ENCODE data around the gene HHAT. TPM values are rescaled to one million over a fixed set of nuclear protein-coding genes. Genes with fewer than 3 reads are reported as not detected.
"Not testable (repeated sequence)": the region's sequence is repeated elsewhere in the genome, so short reads cannot be mapped to it uniquely, and the experiment has no call there.

Gene HHAT
- total RNA-seq, 2 donors from 2014 or later = 0.58 to 1.3 TPM

- no peak for ATAC-seq (replicated peaks)
- Mint-ChIP-seq H3K36me3 (ENCODE audit: low read depth) (no peaks in the 10 kb centered on the region), H3K9me3 (no peaks in the 10 kb centered on the region), H3K4me3 (no peak overlapping the region), H3K4me1 (no peaks in the 10 kb centered on the region), H3K27ac (no peak overlapping the region), H3K27me3 (no peaks in the 10 kb centered on the region)
These were observed 321.7 kb downstream of the HHAT start for GRCh38 chr1:210650403-210650802.

GRCh38 chr1:210652329-210652954 lies 323.7 kb downstream of the HHAT start:
- Mint-ChIP-seq H3K4me1 (no peaks in the 10 kb centered on the region), H3K36me3 (ENCODE audit: low read depth) (no peaks in the 10 kb centered on the region), H3K9me3 (no peaks in the 10 kb centered on the region), H3K27me3 (no peaks in the 10 kb centered on the region), H3K4me3 (no peak overlapping the region), H3K27ac (no peak overlapping the region)
- no peak for ATAC-seq (replicated peaks)

- peak; percentile 34 for ATAC-seq (replicated peaks)
- H3K27ac Mint-ChIP-seq = no peak overlapping the region
These were observed 325.1 kb downstream of the HHAT start for GRCh38 chr1:210653771-210654170.

GRCh38 chr1:210654176-210654981 lies 325.7 kb downstream of the HHAT start:
- Mint-ChIP-seq H3K4me3 (no peak overlapping the region), H3K9me3 (peaks cover 4% of the 10 kb centered on the region), H3K27me3 (no peaks in the 10 kb centered on the region), H3K4me1 (no peaks in the 10 kb centered on the region), H3K36me3 (ENCODE audit: low read depth) (no peaks in the 10 kb centered on the region), H3K27ac (no peak overlapping the region)
- ATAC-seq (replicated peaks) = peak; percentile 65

More at GRCh38 chr1:210653771-210654170, 325.1 kb downstream of the HHAT start:
- peaks cover 4% of the 10 kb centered on the region for H3K9me3 Mint-ChIP-seq
- no peaks in the 10 kb centered on the region for H3K36me3 Mint-ChIP-seq (ENCODE audit: low read depth)
- H3K4me1 Mint-ChIP-seq = no peaks in the 10 kb centered on the region
- H3K4me3 Mint-ChIP-seq = no peak overlapping the region
- no peaks in the 10 kb centered on the region for H3K27me3 Mint-ChIP-seq

DNA sequence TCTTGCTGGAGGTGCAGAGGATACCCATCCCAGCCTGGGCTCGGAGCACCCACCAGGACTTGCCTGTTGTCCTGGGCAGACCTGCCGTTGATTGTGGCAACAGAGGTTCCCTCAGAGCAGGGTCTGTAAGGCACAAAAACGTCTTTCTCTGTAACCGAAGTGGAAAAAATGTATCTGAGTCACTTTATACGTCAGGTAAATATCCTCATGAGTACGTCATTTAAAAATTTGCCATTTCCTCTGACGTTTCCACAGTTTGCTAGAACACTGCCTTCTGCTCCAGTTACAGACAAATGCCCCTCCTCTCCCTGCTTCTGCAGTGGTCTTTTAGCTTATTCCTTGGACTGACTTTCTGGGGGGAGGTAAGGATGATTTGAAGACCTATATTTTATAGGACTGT lies 326.8 kb downstream of the HHAT start:
- Mint-ChIP-seq H3K27me3 (no peaks in the 10 kb centered on the region), H3K36me3 (ENCODE audit: low read depth) (no peaks in the 10 kb centered on the region), H3K27ac (no peak overlapping the region), H3K9me3 (peaks cover 7% of the 10 kb centered on the region), H3K4me1 (no peaks in the 10 kb centered on the region), H3K4me3 (no peak overlapping the region)
- no peak for ATAC-seq (replicated peaks)

GRCh38 chr1:210657806-210658205 lies 329.1 kb downstream of the HHAT start:
- Mint-ChIP-seq H3K9me3 (peaks cover 7% of the 10 kb centered on the region), H3K36me3 (ENCODE audit: low read depth) (no peaks in the 10 kb centered on the region), H3K4me3 (no peak overlapping the region), H3K27me3 (no peaks in the 10 kb centered on the region), H3K27ac (no peak overlapping the region), H3K4me1 (no peaks in the 10 kb centered on the region)
- no peak for ATAC-seq (replicated peaks)

DNA sequence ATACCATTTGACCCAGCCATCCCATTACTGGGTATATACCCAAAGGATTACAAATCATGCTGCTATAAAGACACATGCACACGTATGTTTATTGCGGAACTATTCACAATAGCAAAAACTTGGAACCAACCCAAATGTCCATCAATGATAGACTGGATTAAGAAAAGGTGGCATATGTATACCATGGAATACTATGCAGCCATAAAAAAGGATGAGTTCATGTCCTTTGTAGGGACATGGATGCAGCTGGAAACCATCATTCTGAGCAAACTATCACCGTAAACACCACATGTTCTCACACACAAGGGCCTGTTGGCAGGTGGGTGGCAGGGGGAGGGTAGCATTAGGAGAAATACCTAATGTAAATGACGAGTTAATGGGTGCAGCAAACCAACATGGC lies 332.8 kb downstream of the HHAT start:
- H3K27me3 Mint-ChIP-seq; H3K36me3 Mint-ChIP-seq (ENCODE audit: low read depth); H3K27ac Mint-ChIP-seq; H3K4me3 Mint-ChIP-seq; H3K9me3 Mint-ChIP-seq; ATAC-seq (replicated peaks); H3K4me1 Mint-ChIP-seq: not testable (repeated sequence)

GRCh38 chr1:210662291-210663050 lies 333.8 kb downstream of the HHAT start:
- Mint-ChIP-seq H3K4me1 (peaks cover 5% of the 10 kb centered on the region), H3K27me3 (no peaks in the 10 kb centered on the region), H3K4me3 (no peak overlapping the region), H3K27ac (no peak overlapping the region), H3K36me3 (ENCODE audit: low read depth) (no peaks in the 10 kb centered on the region), H3K9me3 (peaks cover 10% of the 10 kb centered on the region)
- ATAC-seq (replicated peaks) = no peak

GRCh38 chr1:210663730-210664573 lies 335.2 kb downstream of the HHAT start:
- H3K36me3 Mint-ChIP-seq (ENCODE audit: low read depth) = no peaks in the 10 kb centered on the region

DNA sequence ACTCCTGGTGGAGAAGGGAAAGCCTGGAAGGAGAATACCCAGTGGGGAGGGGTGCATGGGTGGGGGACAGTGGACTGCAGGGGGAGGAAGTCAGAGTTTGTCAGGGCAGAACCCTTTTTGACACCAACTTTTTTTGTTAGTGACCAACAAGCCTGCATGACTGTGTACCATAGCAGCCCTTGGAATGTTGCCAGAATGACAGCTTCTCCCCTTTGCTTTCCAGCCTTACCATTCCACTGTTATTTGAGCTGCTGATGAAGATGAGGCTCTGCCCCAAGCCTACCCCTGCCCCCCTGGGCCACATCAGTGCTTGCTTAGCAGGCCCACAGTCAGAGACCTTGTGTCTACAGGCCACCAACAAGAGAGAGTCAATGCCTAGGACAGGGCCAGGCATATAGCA lies 341.2 kb downstream of the HHAT start:
- no peaks in the 10 kb centered on the region for H3K36me3 Mint-ChIP-seq (ENCODE audit: low read depth)
- no peaks in the 10 kb centered on the region for H3K4me1 Mint-ChIP-seq
- H3K9me3 Mint-ChIP-seq = peaks cover 3% of the 10 kb centered on the region
- no peaks in the 10 kb centered on the region for H3K27me3 Mint-ChIP-seq
- no peak overlapping the region for H3K27ac Mint-ChIP-seq
- no peak overlapping the region for H3K4me3 Mint-ChIP-seq
- no peak for ATAC-seq (replicated peaks)

More at GRCh38 chr1:210663730-210664573, 335.2 kb downstream of the HHAT start:
- H3K4me1 Mint-ChIP-seq = peaks cover 5% of the 10 kb centered on the region
- peaks cover 6% of the 10 kb centered on the region for H3K9me3 Mint-ChIP-seq
- H3K27ac Mint-ChIP-seq = no peak overlapping the region
- no peaks in the 10 kb centered on the region for H3K27me3 Mint-ChIP-seq
- ATAC-seq (replicated peaks) = no peak
- H3K4me3 Mint-ChIP-seq = no peak overlapping the region

DNA sequence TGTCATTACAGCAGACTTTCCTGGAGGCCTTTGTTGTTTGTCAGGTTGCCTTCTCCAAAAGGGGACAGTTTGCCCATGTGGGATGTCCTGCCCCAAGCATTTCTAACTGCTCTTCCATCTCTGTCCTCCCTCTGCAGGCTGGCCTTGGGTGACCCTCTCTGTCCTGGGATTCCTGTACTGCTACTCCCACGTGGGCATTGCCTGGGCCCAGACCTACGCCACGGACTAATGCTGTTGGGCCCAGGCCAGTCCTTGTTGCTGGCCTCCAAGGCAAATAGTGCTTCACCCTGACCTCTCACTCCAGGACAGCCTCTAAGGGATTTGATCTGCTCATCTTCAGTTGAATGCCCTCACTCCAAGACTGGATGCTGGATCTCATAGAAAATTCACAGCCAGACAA lies 345.4 kb downstream of the HHAT start:
- ATAC-seq (replicated peaks) = no peak
- no peaks in the 10 kb centered on the region for H3K9me3 Mint-ChIP-seq
- no peaks in the 10 kb centered on the region for H3K36me3 Mint-ChIP-seq (ENCODE audit: low read depth)
- no peaks in the 10 kb centered on the region for H3K4me1 Mint-ChIP-seq
- no peak overlapping the region for H3K27ac Mint-ChIP-seq
- H3K27me3 Mint-ChIP-seq = no peaks in the 10 kb centered on the region
- H3K4me3 Mint-ChIP-seq = no peak overlapping the region

DNA sequence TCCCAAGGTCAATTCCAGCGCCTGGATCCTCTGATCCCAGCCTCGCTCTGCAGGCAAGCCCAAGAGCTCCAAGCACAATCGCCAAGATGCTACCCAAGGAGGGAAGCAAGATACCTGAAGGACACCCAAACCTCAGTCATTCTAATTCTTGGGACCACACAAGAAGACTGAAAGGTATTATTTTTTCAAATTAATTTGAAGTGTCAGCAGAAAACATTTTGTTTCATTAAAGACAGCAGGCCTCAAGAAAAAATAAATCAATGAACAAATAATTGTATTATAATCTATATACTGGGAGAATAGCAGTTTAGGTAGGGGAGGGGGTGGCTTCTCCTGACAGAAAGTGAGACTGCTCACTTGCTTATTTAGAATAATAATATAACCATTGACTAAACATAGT lies 347.8 kb downstream of the HHAT start:
- H3K27me3 Mint-ChIP-seq = no peaks in the 10 kb centered on the region
- no peak for ATAC-seq (replicated peaks)
- no peaks in the 10 kb centered on the region for H3K36me3 Mint-ChIP-seq (ENCODE audit: low read depth)
- H3K4me1 Mint-ChIP-seq = no peaks in the 10 kb centered on the region
- H3K4me3 Mint-ChIP-seq = no peak overlapping the region
- H3K9me3 Mint-ChIP-seq = no peaks in the 10 kb centered on the region
- no peak overlapping the region for H3K27ac Mint-ChIP-seq

- no peaks in the 10 kb centered on the region for H3K9me3 Mint-ChIP-seq
- no peak overlapping the region for H3K4me3 Mint-ChIP-seq
These were observed 348.8 kb downstream of the HHAT start for GRCh38 chr1:210677533-210677932.

DNA sequence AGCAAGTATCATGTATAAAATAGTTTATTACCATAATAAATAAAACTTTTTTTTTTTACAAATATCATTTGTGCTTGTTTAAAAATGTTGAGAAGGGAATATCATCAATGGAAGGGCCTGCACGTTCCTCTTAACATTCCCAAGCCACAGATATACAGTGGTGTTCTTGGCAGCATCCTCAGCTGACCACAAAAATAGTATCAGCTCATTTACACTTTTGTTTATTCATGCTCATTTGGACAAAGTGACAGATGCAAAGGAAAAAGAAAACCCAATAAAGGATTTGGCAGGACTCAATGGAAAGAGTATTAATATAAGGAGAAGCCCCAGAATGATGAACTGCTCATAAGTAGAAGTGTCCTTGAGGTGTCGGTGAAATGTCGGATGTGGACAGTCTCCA lies 349.6 kb downstream of the HHAT start:
- H3K9me3 Mint-ChIP-seq = no peaks in the 10 kb centered on the region
- H3K27me3 Mint-ChIP-seq = no peaks in the 10 kb centered on the region
- ATAC-seq (replicated peaks) = no peak
- H3K4me3 Mint-ChIP-seq = no peak overlapping the region
- H3K4me1 Mint-ChIP-seq = no peaks in the 10 kb centered on the region
- no peaks in the 10 kb centered on the region for H3K36me3 Mint-ChIP-seq (ENCODE audit: low read depth)
- H3K27ac Mint-ChIP-seq = no peak overlapping the region

More at GRCh38 chr1:210677533-210677932, 348.8 kb downstream of the HHAT start:
- no peaks in the 10 kb centered on the region for H3K27me3 Mint-ChIP-seq
- no peaks in the 10 kb centered on the region for H3K4me1 Mint-ChIP-seq
- H3K36me3 Mint-ChIP-seq (ENCODE audit: low read depth) = no peaks in the 10 kb centered on the region
- no peak overlapping the region for H3K27ac Mint-ChIP-seq
- ATAC-seq (replicated peaks) = no peak
